Type B pancreatic cell (in vitro differentiated cells): ENCODE results near the gene RFX8. TPM values are rescaled to one million over a fixed set of nuclear protein-coding genes. Genes with fewer than 3 reads are reported as not detected.

Source experiments
- DNase-seq: peaks from one replicate; pipeline ENCODE4 v3.0.0; 2021; ENCODE audit warnings: mixed read lengths; ENCODE audit not compliant: unreplicated experiment; ENCODE audit errors: extremely low spot score
- H3K27ac Mint-ChIP-seq: 2 replicates; pipeline ENCODE4 v1.8.0; 2021; ENCODE audit warnings: mild to moderate bottlenecking, mixed read lengths
- H3K27me3 Mint-ChIP-seq: 2 replicates; pipeline ENCODE4 v1.8.0; 2021; ENCODE audit warnings: mixed read lengths
- H3K36me3 Mint-ChIP-seq: 2 replicates; pipeline ENCODE4 v1.8.0; 2021; ENCODE audit warnings: mixed read lengths
- H3K4me1 Mint-ChIP-seq: one replicate; pipeline ENCODE4 v1.8.0; 2021; ENCODE audit warnings: mixed read lengths; ENCODE audit not compliant: unreplicated experiment
- H3K4me3 Mint-ChIP-seq: 2 replicates; pipeline ENCODE4 v1.8.0; 2021; ENCODE audit warnings: mild to moderate bottlenecking, mixed read lengths
- H3K9me3 Mint-ChIP-seq: 2 replicates; pipeline ENCODE4 v1.8.0; 2021; ENCODE audit warnings: mixed read lengths
- total RNA-seq: library from RNA; stranded (reverse); gene quantifications from 2 replicates; pipeline ENCODE4 v1.2.1, GENCODE V29; 2021; ENCODE audit warnings: low replicate concordance
- TF ChIP-seq, protein P1 (sequence below): fragments of 200-600 bp; sonication (generic); conservative IDR thresholded peaks from 2 replicates; pipeline ENCODE4 v1.5.0; 2021; ENCODE audit warnings: antibody characterized with exemption, mild to moderate bottlenecking

RFX8 gene
- total RNA-seq, 1 donor from 2014 or later: 1.1 TPM

- no peaks in the 10 kb centered on the region for H3K4me1 Mint-ChIP-seq
Measured at GRCh38 chr2:101450965-101451364, 23.9 kb downstream of the RFX8 start.

GRCh38 chr2:101446869-101447268, 28.0 kb downstream of the RFX8 start:
- TF ChIP-seq, protein P1, sequence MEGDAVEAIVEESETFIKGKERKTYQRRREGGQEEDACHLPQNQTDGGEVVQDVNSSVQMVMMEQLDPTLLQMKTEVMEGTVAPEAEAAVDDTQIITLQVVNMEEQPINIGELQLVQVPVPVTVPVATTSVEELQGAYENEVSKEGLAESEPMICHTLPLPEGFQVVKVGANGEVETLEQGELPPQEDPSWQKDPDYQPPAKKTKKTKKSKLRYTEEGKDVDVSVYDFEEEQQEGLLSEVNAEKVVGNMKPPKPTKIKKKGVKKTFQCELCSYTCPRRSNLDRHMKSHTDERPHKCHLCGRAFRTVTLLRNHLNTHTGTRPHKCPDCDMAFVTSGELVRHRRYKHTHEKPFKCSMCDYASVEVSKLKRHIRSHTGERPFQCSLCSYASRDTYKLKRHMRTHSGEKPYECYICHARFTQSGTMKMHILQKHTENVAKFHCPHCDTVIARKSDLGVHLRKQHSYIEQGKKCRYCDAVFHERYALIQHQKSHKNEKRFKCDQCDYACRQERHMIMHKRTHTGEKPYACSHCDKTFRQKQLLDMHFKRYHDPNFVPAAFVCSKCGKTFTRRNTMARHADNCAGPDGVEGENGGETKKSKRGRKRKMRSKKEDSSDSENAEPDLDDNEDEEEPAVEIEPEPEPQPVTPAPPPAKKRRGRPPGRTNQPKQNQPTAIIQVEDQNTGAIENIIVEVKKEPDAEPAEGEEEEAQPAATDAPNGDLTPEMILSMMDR: no peak
- Mint-ChIP-seq H3K36me3 (no peaks in the 10 kb centered on the region), H3K4me3 (no peak overlapping the region), H3K4me1 (no peaks in the 10 kb centered on the region), H3K27ac (no peak overlapping the region), H3K27me3 (no peaks in the 10 kb centered on the region), H3K9me3 (peaks cover 10% of the 10 kb centered on the region)
- DNase-seq: no peak

More at GRCh38 chr2:101450965-101451364, 23.9 kb downstream of the RFX8 start:
- Mint-ChIP-seq H3K27ac (no peak overlapping the region), H3K9me3 (peaks cover 10% of the 10 kb centered on the region), H3K36me3 (no peaks in the 10 kb centered on the region), H3K4me3 (no peak overlapping the region), H3K27me3 (no peaks in the 10 kb centered on the region)
- no peak for DNase-seq
- TF ChIP-seq, protein P1: no peak

DNA sequence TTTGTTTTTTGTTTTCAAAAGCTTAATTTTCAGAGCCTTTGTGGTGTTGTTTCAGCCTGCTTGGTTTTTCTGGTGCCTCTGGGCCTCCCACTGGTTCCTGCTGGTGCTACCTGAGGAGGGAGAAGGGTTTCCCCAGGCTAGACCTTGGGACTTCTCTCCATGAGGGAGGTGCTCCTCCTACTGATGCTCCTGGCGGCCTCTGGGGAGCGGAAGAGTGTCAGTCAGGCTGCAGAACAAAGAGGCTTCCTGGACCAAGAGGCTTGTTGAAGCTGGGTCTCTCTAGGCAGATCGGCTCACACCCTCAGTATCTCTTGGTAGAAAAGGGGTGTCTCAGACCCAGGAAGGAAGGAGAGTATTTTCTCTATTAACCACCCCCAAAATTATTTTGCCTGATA, 32.2 kb downstream of the RFX8 start:
- no peak for DNase-seq
- H3K27me3 Mint-ChIP-seq: no peaks in the 10 kb centered on the region
- H3K4me1 Mint-ChIP-seq: peaks cover 6% of the 10 kb centered on the region
- no peak overlapping the region for H3K27ac Mint-ChIP-seq
- no peaks in the 10 kb centered on the region for H3K9me3 Mint-ChIP-seq
- no peak overlapping the region for H3K4me3 Mint-ChIP-seq
- TF ChIP-seq, protein P1: no peak
- H3K36me3 Mint-ChIP-seq: no peaks in the 10 kb centered on the region

- H3K27ac Mint-ChIP-seq: no peak overlapping the region
Measured at GRCh38 chr2:101442042-101442666, 32.8 kb downstream of the RFX8 start.

DNA sequence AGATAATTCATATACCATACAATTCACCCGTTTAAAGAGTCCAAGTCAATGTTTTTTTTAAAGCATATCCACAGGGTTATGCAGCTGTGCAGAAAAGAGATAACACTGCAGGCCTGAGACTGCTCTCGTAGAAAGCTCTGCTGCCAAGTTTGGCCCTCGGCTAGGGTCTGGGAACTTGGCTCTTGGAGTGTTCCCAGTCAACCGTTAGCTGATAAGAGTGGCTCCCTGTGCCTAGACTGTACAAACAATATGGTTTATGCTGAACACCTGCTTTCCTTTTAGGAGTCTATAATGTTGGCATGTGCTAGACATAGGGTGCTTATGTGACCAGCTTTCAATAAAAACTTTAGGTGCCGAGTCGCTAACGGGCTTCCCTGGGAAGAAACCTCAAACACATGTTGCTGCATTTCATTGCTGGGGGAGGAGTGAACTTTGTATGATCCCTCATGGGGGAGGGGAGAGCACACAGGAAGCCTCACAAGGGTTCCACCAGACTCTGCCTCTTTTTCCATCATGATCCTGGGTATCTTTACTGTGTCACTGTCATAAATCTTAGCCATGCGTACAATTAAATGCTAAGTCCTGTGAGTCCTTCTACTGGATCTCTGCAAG, 34.7 kb downstream of the RFX8 start:
- Mint-ChIP-seq H3K36me3 (no peaks in the 10 kb centered on the region), H3K4me1 (peaks cover 6% of the 10 kb centered on the region), H3K4me3 (no peak overlapping the region), H3K27me3 (peaks cover 9% of the 10 kb centered on the region), H3K9me3 (no peaks in the 10 kb centered on the region), H3K27ac (no peak overlapping the region)
- TF ChIP-seq, protein P1: no peak
- DNase-seq: no peak

More at GRCh38 chr2:101442042-101442666, 32.8 kb downstream of the RFX8 start:
- Mint-ChIP-seq H3K36me3 (no peaks in the 10 kb centered on the region), H3K27me3 (no peaks in the 10 kb centered on the region), H3K4me3 (no peak overlapping the region), H3K4me1 (peaks cover 6% of the 10 kb centered on the region), H3K9me3 (no peaks in the 10 kb centered on the region)
- no peak for DNase-seq
- TF ChIP-seq, protein P1: no peak
